NCI-H1436 treated with DMSO at 0.1 percent for 48 hours (cell line): ENCODE measurements around the gene VPS11.
"Not testable (repeated sequence)": the region's sequence is repeated elsewhere in the genome, so short reads cannot be mapped to it uniquely, and the experiment has no call there.

ENCODE experiments used
- DNase-seq: peaks from one replicate; lab custom pipeline; 2025; lab: John Stamatoyannopoulos, UW

Gene VPS11

GRCh38 chr11:119103161-119103664, 35.6 kb downstream of the VPS11 start:
- DNase-seq, result not testable (repeated sequence)

GRCh38 chr11:119103793-119104192, 36.2 kb downstream of the VPS11 start:
- DNase-seq, result peak; percentile 78

DNA sequence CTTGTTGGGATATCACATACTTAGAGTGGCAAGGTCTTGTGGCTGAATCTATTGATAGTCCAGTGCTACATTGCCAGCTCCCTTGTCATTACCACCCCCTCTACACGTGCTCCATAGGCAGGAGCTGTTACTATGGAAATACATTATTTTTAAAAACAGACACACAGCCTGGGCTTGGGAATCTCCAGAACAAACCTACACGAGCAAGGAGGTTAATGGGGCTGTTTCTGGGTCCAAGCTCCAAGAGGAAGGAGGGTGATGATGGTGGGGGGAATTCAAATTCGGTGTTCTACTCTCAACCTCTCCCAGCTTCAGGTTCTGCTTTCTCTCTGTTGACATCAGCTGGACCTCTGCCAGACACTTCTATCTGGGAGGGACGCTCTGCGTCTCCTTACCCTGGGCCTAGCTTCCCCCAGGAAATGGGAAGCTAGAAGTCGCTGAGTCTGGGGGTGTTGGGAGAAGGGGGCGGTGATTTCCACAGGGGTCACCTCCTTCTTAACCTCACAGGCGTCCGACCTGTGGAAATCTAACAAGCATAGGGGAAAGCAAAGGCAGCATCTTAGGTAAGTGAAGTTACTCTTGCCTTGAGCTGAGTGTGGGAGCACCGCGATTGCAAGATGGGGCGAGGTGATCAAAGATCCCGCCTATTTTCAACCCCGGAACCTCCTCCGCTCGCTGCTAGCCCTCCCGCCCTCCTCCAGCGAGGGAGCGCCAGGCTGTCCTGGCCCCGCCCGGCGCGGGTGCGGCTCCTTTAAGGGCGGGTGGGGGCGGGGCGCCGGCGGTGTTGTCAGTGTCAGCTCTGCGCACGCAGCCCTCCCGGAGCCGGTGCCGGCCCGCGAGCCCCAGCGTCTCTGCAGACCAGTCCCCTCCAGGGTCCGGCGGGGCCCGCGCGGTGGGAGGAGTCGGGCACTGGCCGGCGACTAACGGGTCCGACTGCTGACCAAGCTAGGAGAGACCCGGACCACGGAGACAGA, 39.2 kb downstream of the VPS11 start, which contains the start of gene C2CD2L:
C2CD2L (plus strand) TSS at position 781 of the 974 bp plus-strand sequence. CDS start 398 bp downstream, outside the sequence.
- peak; percentile 60 for DNase-seq

- no peak for DNase-seq
These were observed 40.0 kb downstream of the VPS11 start for GRCh38 chr11:119107538-119108145.

- peak; percentile 4 for DNase-seq
These were observed 40.7 kb downstream of the VPS11 start for GRCh38 chr11:119108146-119108856.

GRCh38 chr11:119108857-119109221, 41.2 kb downstream of the VPS11 start:
- DNase-seq, result no peak

- DNase-seq, result no peak
These were observed 42.2 kb downstream of the VPS11 start for GRCh38 chr11:119109843-119110242.

DNA sequence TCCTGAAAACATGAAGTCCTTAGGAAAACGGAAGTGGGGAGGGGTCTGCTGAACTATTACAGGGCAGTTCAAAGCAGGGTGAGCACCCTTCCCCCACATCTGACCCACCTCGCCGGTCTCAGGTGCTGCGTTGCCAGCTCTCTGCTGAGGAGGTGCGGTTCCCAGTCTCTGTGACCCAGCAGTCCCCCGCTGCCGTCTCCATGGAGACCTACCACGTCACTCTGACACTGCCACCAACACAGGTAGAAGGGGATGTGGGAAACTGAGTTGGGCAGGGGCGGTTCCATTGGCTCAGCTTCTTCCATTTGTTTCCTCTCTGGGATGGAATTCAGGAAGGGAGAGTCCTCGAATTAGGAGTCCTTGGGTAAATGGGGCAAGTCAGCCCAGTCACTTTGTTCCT, 42.8 kb downstream of the VPS11 start:
- DNase-seq, result no peak

GRCh38 chr11:119111361-119111925, 43.8 kb downstream of the VPS11 start:
- no peak for DNase-seq

GRCh38 chr11:119112314-119113020, 44.8 kb downstream of the VPS11 start:
- no peak for DNase-seq

DNA sequence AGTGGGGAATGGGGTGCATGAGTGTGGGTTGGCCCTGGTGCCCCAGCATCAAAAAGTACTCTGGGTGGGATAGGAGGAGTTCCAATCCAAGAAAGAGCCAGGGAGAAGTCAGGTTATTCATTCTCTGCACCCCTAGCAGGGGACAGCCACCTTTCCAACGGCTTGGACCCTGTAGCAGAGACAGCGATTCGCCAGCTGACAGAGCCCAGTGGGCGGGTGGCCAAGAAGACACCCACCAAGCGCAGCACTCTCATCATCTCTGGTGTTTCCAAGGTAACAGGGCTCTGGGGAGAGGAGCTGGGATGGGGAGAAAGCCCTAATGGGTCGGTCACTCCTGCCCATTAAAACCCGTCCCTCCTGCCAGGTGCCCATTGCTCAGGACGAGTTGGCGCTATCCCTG, 46.1 kb downstream of the VPS11 start:
- DNase-seq, result no peak

GRCh38 chr11:119114351-119114750, 46.7 kb downstream of the VPS11 start:
- DNase-seq, result no peak

DNA sequence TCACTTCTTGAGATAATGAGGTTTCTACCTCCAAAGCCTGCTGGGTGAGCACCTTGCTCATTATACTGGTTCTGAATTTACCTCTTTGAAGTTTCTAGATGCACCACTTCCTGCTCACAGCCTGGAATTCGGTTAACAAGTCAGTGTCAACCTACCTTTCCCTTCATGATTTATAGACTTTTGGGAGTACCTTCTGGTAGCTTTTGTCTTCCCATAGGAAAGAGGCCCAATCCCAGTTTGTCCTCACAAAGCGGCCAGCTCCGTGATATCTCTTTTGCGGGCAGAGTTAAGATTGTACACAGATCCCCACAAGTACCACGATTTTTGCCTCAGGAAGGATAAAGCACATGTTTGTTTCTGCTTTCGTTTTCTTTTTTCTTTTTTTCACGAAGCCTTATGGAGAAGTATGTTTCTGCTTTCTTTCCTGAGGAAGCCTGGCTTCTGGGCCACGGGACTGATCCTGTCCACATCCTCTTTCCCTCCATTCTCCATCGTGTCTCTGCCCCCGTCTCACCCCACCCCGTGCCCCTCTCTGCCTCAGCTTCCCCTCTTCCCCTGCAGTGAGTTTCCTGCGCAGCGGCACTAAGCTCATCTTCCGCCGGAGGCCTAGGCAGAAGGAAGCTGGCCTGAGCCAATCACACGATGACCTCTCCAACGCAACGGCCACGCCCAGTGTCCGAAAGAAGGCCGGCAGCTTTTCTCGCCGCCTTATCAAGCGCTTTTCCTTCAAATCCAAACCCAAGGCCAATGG, 48.0 kb downstream of the VPS11 start:
- no peak for DNase-seq

DNA sequence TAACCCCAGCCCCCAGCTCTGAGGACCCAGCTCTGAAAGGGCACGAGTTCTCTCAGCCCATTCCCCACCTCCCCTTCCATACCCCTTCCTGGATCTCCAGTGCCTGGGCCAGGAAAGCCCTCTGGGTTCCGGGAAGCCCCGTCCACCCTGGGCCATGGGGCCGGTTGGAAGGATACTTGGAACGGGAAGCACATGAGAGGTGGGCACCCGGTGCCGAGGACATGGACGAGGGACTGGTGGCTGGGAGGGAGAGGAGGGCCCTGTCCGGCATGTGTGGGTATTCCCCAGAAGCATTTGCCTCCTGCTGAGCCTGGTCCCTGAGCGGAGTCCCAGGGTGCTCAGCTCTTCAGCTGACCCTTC, 48.6 kb downstream of the VPS11 start:
- no peak for DNase-seq

- no peak for DNase-seq
These were observed 49.0 kb downstream of the VPS11 start for GRCh38 chr11:119116601-119117000.

DNA sequence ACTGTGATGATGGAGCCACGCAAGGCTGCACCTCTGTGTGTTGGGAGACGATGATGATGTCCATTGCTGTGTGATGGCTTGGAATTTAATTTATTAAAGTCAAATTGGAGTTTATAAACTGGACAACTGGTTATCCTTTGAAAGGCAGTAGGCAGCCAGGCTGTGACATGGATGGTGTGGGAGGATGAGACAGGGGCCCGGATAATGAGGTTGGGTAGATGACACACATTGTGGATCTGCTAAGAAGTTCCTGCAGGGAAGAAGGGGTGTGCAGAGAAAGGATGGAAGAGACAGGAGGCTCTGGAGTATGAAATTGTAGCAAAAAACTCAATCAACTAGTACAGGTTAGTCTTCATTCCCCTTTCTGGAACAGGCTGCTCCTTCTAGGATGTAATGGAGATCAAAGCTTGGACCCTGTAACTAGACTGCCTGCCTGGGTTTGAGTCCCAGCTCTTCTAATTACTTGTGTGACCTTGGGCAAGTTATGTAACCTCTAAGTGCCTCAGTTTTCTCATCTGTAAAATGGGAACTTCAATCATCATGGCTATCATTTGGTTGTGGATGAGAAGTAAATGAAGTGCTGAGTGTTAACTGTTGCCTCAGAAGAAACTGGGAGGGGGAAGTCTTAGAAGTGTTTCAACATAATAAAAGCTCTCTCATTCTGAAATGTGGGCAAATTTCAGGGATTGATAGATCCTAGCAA, 49.5 kb downstream of the VPS11 start:
- DNase-seq, result no peak

GRCh38 chr11:119118227-119118626, 50.6 kb downstream of the VPS11 start:
- no peak for DNase-seq

DNA sequence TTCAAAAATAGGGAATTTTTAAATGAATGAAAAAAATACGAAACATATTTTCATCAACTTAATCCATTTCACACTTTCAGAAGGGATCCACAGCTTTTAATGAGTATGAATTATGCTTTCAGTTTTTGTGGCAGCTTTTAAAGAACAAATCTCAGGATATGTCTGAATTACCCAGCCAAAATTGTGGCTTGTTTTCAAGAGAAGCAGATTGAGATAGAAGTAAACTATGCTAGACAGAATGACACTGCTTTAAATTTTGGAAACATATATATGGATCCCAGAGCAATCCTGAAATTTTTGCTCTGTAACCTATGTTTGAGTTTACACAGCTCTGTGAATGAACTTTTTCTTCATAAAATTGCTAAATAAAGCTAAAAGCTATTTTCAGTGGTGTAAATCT, 51.3 kb downstream of the VPS11 start:
- no peak for DNase-seq

- no peak for DNase-seq
These were observed 53.0 kb downstream of the VPS11 start for GRCh38 chr11:119120639-119121007.
